Karpas-422 (cell line): ENCODE results near the gene POLDIP3. TPM values are rescaled to one million over a fixed set of nuclear protein-coding genes. Genes with fewer than 3 reads are reported as not detected.

Experiments
- DNase-seq: peaks from one replicate; pipeline ENCODE4 v3.0.0-alpha.2; 2015
- H2AFZ ChIP-seq: fragments of 200-600 bp; sonication (generic); 2 replicates; pipeline ENCODE4 v1.6.1; 2014; ENCODE audit warnings: antibody characterized with exemption, low read length, mixed read lengths
- H3K27ac ChIP-seq: fragments of 200-600 bp; sonication (generic); 2 replicates; pipeline ENCODE4 v1.5.1; 2014; ENCODE audit warnings: mild to moderate bottlenecking, low read length, moderate library complexity
- H3K27me3 ChIP-seq: fragments of 200-600 bp; sonication (generic); 2 replicates; pipeline ENCODE4 v1.6.1; 2014; ENCODE audit warnings: low read length, mixed read lengths
- H3K36me3 ChIP-seq: fragments of 200-600 bp; sonication (generic); 2 replicates; pipeline ENCODE4 v1.6.1; 2014; ENCODE audit warnings: low read length, mixed read lengths; ENCODE audit not compliant: insufficient read depth
- H3K4me1 ChIP-seq: fragments of 200-600 bp; sonication (generic); 2 replicates; pipeline ENCODE4 v1.6.1; 2014; ENCODE audit warnings: mild to moderate bottlenecking, low read length, mixed read lengths
- H3K4me2 ChIP-seq: fragments of 200-600 bp; sonication (generic); 2 replicates; pipeline ENCODE4 v1.6.1; 2014; ENCODE audit warnings: low read length, low read depth, mild to moderate bottlenecking; ENCODE audit not compliant: poor library complexity, severe bottlenecking
- H3K4me3 ChIP-seq: fragments of 200-600 bp; sonication (generic); 2 replicates; pipeline ENCODE4 v1.5.1; 2014; ENCODE audit warnings: mild to moderate bottlenecking, antibody characterized with exemption, low read length, mixed read lengths
- H3K79me2 ChIP-seq: fragments of 200-600 bp; sonication (generic); 2 replicates; pipeline ENCODE4 v1.6.1; 2014; ENCODE audit warnings: mild to moderate bottlenecking, low read length, mixed read lengths
- H3K9ac ChIP-seq: fragments of 200-600 bp; sonication (generic); 2 replicates; pipeline ENCODE4 v1.6.0; 2014; ENCODE audit warnings: low read length
- H3K9me2 ChIP-seq: fragments of 200-600 bp; sonication (generic), shearing (Covaris generic); replicated peaks from 2 replicates; pipeline ENCODE4 v1.6.0; 2014; ENCODE audit warnings: mild to moderate bottlenecking, low read length, moderate library complexity; ENCODE audit not compliant: insufficient read depth
- H3K9me3 ChIP-seq: fragments of 300-700, 200-600 bp; sonication (generic); 2 replicates; pipeline ENCODE4 v1.6.1; 2014; ENCODE audit warnings: low read length, mixed read lengths
- H4K20me1 ChIP-seq: fragments of 200-600 bp; sonication (generic); 2 replicates; pipeline ENCODE4 v1.6.1; 2014; ENCODE audit warnings: mild to moderate bottlenecking, antibody characterized with exemption, low read length, low read depth; ENCODE audit not compliant: insufficient read depth
- total RNA-seq: library from RNA; depleted of rRNA; stranded (reverse); fragments of >200 nt; shearing (Covaris generic); gene quantifications from 2 replicates; pipeline ENCODE4 v1.2.3, GENCODE V29; 2014; ENCODE audit warnings: low replicate concordance

POLDIP3 gene
- total RNA-seq, 1 experiment from 2014 or later = 28.7 TPM

DNA sequence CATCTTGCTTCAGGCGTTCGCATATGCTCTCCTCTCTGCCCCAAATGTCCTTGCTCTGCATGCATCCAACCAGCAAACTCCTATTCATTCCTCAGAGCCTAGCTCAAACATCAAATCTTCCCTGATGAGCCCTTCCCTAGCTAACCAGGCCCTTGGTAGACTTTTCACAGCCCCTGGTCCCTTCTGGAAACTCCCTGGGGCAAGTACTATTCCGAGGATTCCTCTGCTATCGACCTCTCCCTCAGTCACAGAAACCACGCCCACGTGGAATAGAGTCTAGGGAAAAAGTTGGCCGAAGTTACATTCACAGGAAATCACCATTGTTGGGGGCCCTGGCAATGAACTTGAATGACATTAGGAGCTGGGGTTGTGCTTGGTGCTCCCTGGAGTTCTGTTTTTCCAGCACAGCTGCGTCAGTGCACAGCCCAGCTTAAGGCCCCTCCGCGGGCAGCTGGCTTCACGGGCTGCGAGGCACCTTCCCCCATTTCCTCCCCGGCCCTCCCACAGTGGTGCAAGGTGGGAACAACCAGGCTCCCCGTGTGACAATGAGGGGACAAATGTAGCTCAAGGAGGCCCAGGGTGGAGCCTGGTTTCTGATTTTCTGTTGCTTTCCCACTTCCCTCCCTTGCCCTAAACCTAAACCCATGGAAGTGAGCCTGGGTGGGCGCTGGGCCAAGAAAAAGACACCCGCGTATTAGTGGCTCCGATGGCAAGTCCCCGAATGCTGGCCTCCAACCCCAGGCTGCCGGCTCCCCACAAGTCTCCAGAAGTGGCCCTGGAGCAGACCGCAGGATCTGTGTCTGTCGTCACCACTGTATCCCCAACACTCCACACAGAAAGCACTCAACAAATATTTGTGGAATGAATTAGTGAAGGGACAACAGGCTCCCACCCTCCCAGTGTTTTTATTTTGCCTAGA lies 30.0 kb upstream of the POLDIP3 start:
- H4K20me1 ChIP-seq = peaks cover 9% of the 10 kb centered on the region; the same call in 1 of the 2 replicates

DNA sequence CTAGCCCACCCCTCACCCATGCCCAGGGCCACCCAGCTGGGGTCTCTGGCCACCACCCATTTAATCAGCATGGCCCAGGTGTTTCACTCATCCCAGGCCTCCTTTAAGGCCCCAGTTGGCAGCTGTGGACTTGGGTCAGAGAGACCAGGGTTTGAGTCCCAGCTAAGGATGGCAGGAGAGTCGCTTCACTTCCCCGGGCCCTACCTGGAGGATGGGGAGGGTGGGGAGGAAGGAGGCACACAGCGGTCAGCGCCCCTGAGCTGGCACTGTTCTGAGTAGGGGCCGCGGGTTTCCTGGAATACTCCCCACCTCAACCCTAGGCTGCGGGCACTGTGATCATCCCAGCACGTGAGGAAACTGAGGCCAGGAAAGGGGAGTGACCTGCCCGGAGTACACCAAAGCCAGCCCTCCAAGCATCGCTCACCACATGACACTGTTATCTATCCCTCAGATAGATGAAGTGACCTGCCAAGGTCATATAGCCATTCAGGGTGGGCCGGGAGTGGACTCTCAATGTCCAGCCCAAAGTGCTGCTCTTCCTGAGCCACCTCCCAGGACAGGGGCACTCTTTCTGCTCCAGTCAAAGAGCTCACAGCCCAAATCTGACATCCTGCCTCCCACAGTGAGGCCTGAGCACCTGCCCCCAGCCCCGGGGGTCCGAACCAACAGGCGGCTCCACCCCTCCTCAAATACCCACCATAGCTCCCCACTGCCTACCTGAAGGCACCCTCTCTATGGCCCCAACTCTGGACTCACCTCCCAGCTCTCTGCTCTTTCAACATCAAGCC lies 29.1 kb upstream of the POLDIP3 start:
- DNase-seq = no peak
- Histone ChIP-seq H3K9me3 (no peaks in the 10 kb centered on the region), H3K36me3 (no peaks in the 10 kb centered on the region), H3K9me2 (no peaks in the 10 kb centered on the region), H2AFZ (no peak overlapping the region), H3K27ac (no peak overlapping the region), H3K9ac (no peak overlapping the region), H3K4me3 (no peak overlapping the region), H3K79me2 (peaks cover 83% of the 10 kb centered on the region), H3K4me1 (peaks cover 32% of the 10 kb centered on the region), H3K27me3 (no peaks in the 10 kb centered on the region), H3K4me2 (no peak overlapping the region), H4K20me1 (peaks cover 9% of the 10 kb centered on the region; the same call in 1 of the 2 replicates)

More for the DNA sequence above, 30.0 kb upstream of the POLDIP3 start:
- Histone ChIP-seq H3K27ac (no peak overlapping the region), H3K27me3 (no peaks in the 10 kb centered on the region), H3K9me3 (no peaks in the 10 kb centered on the region), H3K4me1 (peaks cover 35% of the 10 kb centered on the region), H3K4me3 (no peak overlapping the region), H3K9me2 (no peaks in the 10 kb centered on the region), H2AFZ (no peak overlapping the region), H3K9ac (no peak overlapping the region), H3K4me2 (no peak overlapping the region), H3K79me2 (peaks cover 80% of the 10 kb centered on the region), H3K36me3 (no peaks in the 10 kb centered on the region)
- DNase-seq = no peak

DNA sequence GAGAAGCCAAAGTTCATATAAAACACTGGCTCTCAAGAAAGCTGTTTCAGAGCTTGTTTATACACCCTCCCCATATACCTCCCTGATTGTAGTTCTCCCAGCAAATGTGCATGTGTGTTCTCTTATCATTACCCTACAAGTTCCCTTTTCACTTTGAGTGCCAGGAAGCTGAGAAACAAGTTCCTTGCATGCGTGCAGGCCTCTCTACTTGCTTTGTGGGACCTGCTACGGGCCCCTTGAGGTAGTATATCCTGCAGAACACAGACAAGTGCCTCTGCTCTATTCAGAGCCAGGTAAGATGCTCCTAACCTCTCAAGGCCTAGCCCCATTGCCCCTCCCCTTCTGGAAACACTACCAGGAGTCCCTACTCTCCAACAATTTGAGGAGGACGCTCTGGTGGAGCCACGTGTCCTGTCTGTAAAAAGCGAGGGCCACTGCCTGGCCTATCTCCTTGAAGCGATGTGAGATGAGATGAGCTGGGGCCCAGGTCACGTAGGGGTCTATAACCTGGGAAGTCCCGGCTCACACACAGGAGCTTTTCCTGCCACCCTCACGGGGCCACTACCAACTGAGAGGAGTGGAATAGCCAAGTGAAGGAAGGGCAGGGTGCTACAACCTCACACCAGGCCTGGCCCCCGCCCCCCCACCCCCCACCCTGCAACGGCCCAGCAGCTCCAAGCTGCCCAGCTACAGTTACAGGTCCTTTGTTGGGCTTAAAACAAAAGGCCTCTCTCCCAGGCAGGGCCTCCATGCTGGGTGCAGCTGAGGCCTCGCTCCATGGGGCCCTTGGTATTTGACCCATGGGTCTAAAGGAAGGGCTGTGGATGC lies 28.3 kb upstream of the POLDIP3 start:
- Histone ChIP-seq H4K20me1 (peaks cover 4% of the 10 kb centered on the region; the same call in 1 of the 2 replicates), H3K9me3 (no peaks in the 10 kb centered on the region), H3K4me2 (no peak overlapping the region), H3K36me3 (no peaks in the 10 kb centered on the region), H3K9me2 (no peaks in the 10 kb centered on the region), H2AFZ (no peak overlapping the region), H3K27me3 (no peaks in the 10 kb centered on the region), H3K27ac (no peak overlapping the region), H3K4me3 (no peak overlapping the region), H3K4me1 (peaks cover 27% of the 10 kb centered on the region), H3K9ac (no peak overlapping the region), H3K79me2 (peaks cover 75% of the 10 kb centered on the region)
- DNase-seq = no peak

GRCh38 chr22:42641801-42642413 lies 27.2 kb upstream of the POLDIP3 start:
- peaks cover 6% of the 10 kb centered on the region; the same call in 1 of the 2 replicates for H4K20me1 ChIP-seq
- no peak overlapping the region for H3K9ac ChIP-seq

DNA sequence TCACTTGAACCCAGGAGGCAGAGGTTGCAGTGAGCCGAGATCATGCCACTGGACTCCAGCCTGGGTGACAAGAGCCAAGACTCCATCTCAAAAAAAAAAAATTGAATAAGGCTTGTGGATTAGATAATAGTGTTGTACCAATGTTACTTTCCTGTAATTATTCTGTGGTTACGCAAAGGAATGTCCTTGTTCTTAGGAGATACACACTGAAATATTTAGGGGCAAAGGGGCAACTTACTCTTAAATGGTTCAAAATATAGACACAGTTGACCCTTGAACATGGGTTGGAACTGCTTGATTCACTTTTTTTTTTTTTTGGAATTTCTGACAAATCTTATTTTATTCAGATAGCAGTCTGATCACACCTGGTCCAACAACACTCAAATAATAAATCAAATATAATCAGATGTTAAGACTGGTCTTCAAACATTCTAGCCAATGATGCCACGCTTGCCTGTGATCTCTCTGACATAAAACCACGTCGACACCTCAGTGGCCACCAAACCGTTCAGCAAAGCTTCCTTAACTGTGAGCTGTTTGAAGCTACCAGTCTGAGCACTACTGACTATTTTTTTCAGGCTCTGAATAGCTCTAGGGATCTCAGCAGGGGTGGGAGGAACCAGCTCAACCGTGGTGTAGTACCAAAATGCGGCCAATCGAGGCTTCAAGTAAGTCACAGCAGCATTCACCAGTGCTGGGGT lies 25.0 kb upstream of the POLDIP3 start:
- H4K20me1 ChIP-seq = peaks cover 8% of the 10 kb centered on the region; the same call in 1 of the 2 replicates
- peaks cover 56% of the 10 kb centered on the region for H3K79me2 ChIP-seq
- H3K36me3 ChIP-seq = no peaks in the 10 kb centered on the region
- no peaks in the 10 kb centered on the region for H3K27me3 ChIP-seq
- no peaks in the 10 kb centered on the region for H3K9me2 ChIP-seq
- H3K4me1 ChIP-seq = no peaks in the 10 kb centered on the region
- no peak overlapping the region for H3K4me3 ChIP-seq
- H3K9ac ChIP-seq = no peak overlapping the region
- no peak overlapping the region for H3K4me2 ChIP-seq
- no peak overlapping the region for H2AFZ ChIP-seq
- DNase-seq = no peak
- no peak overlapping the region for H3K27ac ChIP-seq
- H3K9me3 ChIP-seq = no peaks in the 10 kb centered on the region

More at GRCh38 chr22:42641801-42642413, 27.2 kb upstream of the POLDIP3 start:
- Histone ChIP-seq H3K27me3 (no peaks in the 10 kb centered on the region), H3K4me1 (peaks cover 16% of the 10 kb centered on the region), H3K36me3 (no peaks in the 10 kb centered on the region), H3K4me3 (no peak overlapping the region), H3K9me2 (no peaks in the 10 kb centered on the region), H2AFZ (no peak overlapping the region), H3K9me3 (no peaks in the 10 kb centered on the region), H3K4me2 (no peak overlapping the region), H3K27ac (no peak overlapping the region), H3K79me2 (peaks cover 74% of the 10 kb centered on the region)
- DNase-seq = no peak

- Histone ChIP-seq H3K4me1 (no peaks in the 10 kb centered on the region), H3K79me2 (peaks cover 35% of the 10 kb centered on the region), H3K9ac (no peak overlapping the region), H3K4me3 (no peak overlapping the region), H3K9me3 (no peaks in the 10 kb centered on the region), H3K36me3 (no peaks in the 10 kb centered on the region), H3K4me2 (no peak overlapping the region), H4K20me1 (peaks cover 8% of the 10 kb centered on the region; the same call in 1 of the 2 replicates), H2AFZ (no peak overlapping the region), H3K9me2 (no peaks in the 10 kb centered on the region), H3K27ac (no peak overlapping the region), H3K27me3 (no peaks in the 10 kb centered on the region)
- no peak for DNase-seq
Observed at GRCh38 chr22:42637555-42637954, 22.9 kb upstream of the POLDIP3 start.

DNA sequence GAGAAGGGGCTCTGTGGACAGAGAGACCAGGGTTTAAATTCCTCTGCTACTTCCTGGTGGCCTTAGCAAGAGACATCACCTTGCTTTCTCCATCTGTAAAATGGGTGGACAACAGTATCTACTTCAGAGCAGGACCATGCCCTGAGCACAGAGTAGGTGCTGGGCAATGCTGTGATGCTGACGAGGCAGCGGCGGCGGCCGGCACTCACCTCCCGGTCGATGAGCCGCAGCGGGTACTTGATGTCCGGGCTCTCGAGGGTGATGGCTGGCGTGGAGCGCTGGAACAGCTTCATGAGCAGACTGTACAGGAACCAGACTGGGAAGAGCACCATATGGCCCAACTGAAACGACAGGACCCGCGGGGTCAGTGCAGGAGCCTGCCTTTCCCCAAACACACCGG lies 21.8 kb upstream of the POLDIP3 start:
- Histone ChIP-seq H2AFZ (no peak overlapping the region), H3K9me2 (no peaks in the 10 kb centered on the region), H4K20me1 (peaks cover 8% of the 10 kb centered on the region; the same call in 1 of the 2 replicates), H3K4me1 (no peaks in the 10 kb centered on the region), H3K4me2 (no peak overlapping the region), H3K4me3 (no peak overlapping the region), H3K27me3 (no peaks in the 10 kb centered on the region), H3K9me3 (no peaks in the 10 kb centered on the region), H3K27ac (no peak overlapping the region), H3K36me3 (no peaks in the 10 kb centered on the region), H3K79me2 (peaks cover 25% of the 10 kb centered on the region), H3K9ac (no peak overlapping the region)
- DNase-seq = no peak
